ENCODE data around the gene MPND. TPM values are rescaled to one million over a fixed set of nuclear protein-coding genes. Genes with fewer than 3 reads are reported as not detected.

MPND gene
- total RNA-seq, 1 experiment from 2014 or later, result 37.0 TPM

GRCh38 chr19:4380254-4380727, 36.9 kb downstream of the MPND start:
- H3K9ac ChIP-seq (ENCODE audit: extremely low read depth, insufficient read length, low read length), result no peak overlapping the region

More at GRCh38 chr19:4380254-4380727, 36.9 kb downstream of the MPND start:
- Histone ChIP-seq H2AK5ac (ENCODE audit: insufficient read length, low read length) (no peak overlapping the region), H3K4me1 (ENCODE audit: insufficient read depth, low read length) (peaks cover 8% of the 10 kb centered on the region; the same call in 1 of the 2 replicates), H2AFZ (ENCODE audit: low read length) (no peak overlapping the region), H2BK5ac (ENCODE audit: insufficient read length, low read length) (no peak overlapping the region), H4K91ac (ENCODE audit: insufficient read length, low read depth, low read length) (no peak overlapping the region), H3K27me3 (ENCODE audit: insufficient read depth, low read length) (no peaks in the 10 kb centered on the region), H3K79me2 (ENCODE audit: insufficient read depth, low read length) (peaks cover 5% of the 10 kb centered on the region; the same call in 1 of the 2 replicates), H4K5ac (ENCODE audit: insufficient read length, low read depth, low read length) (no peak overlapping the region), H3K23ac (ENCODE audit: insufficient read length, low read depth, low read length) (no peak overlapping the region), H3K56ac (ENCODE audit: insufficient read length, low read depth, low read length) (no peak overlapping the region), H3K4me2 (ENCODE audit: insufficient read depth, insufficient read length, low read length) (no peak overlapping the region), H3K18ac (ENCODE audit: insufficient read length, low read depth, low read length) (no peak overlapping the region), H4K20me1 (ENCODE audit: control insufficient read depth, insufficient read depth, insufficient read length) (peaks cover 5% of the 10 kb centered on the region), H2BK15ac (ENCODE audit: low read depth, low read length) (no peak overlapping the region), H3K23me2 (ENCODE audit: insufficient read length, low read depth, low read length, poor library complexity, severe bottlenecking) (no peaks in the 10 kb centered on the region), H2BK12ac (ENCODE audit: insufficient read length, low read depth, low read length) (no peak overlapping the region), H3K4ac (ENCODE audit: low read depth, low read length) (no peak overlapping the region), H4K8ac (replicated peaks; ENCODE audit: insufficient read length, low read depth, low read length) (no peak overlapping the region), H3T11ph (ENCODE audit: low read length) (no peak overlapping the region), H3K9me3 (ENCODE audit: control insufficient read depth, low read depth, low read length) (no peaks in the 10 kb centered on the region), H2BK20ac (ENCODE audit: low read depth, low read length, poor library complexity, severe bottlenecking) (no peak overlapping the region), H2BK120ac (ENCODE audit: low read depth, low read length, poor library complexity, severe bottlenecking) (no peak overlapping the region), H3K14ac (ENCODE audit: insufficient read depth, low read length) (no peak overlapping the region; the same call in 1 of the 2 replicates), H3K79me1 (ENCODE audit: insufficient read depth, low read depth, low read length, poor library complexity, severe bottlenecking) (peaks cover 3% of the 10 kb centered on the region), H3K27ac (ENCODE audit: insufficient read length, low read depth, low read length) (no peak overlapping the region)
- peak overlapping the region; percentile 41 to 69 (median 66); a peak in 5 of 7 replicates for H3K27ac Mint-ChIP-seq
- no peak overlapping the region for H3K4me3 Mint-ChIP-seq
- peaks cover 33 to 43% of the 10 kb centered on the region in 2 experiments for H3K4me1 Mint-ChIP-seq
- H3K36me3 Mint-ChIP-seq (ENCODE audit: insufficient read depth in 1 of 3, low read depth in 3 of 3), result peaks cover 0 to 2% (median 0%) of the 10 kb centered on the region in 3 experiments; a peak in 1 of 7 replicates
- TF ChIP-seq CTCF (conservative IDR thresholded peaks at IDR 0.05), result no peak
- WGBS (ENCODE audit: extremely low coverage, insufficient read length, low lambda C conversion rate), result no CpG with 5 or more reads among the region's 17 CpGs
- peaks cover 2% of the 10 kb centered on the region; the same call in 1 of the 2 replicates for H3K27me3 Mint-ChIP-seq (ENCODE audit: low read depth)
- H3K9me3 Mint-ChIP-seq, result no peaks in the 10 kb centered on the region
- DNase-seq, result no peak

Measured in H9 (cell line).